GM19238 (cell line): ENCODE results near the gene SRRM1.
"Not testable (repeated sequence)": the region's sequence is repeated elsewhere in the genome, so short reads cannot be mapped to it uniquely, and the experiment has no call there.

Experiments used
- DNase-seq: peaks from one replicate; pipeline ENCODE4 v3.0.0; 2011; ENCODE audit warnings: low spot score; ENCODE audit not compliant: insufficient read length

Gene SRRM1

DNA sequence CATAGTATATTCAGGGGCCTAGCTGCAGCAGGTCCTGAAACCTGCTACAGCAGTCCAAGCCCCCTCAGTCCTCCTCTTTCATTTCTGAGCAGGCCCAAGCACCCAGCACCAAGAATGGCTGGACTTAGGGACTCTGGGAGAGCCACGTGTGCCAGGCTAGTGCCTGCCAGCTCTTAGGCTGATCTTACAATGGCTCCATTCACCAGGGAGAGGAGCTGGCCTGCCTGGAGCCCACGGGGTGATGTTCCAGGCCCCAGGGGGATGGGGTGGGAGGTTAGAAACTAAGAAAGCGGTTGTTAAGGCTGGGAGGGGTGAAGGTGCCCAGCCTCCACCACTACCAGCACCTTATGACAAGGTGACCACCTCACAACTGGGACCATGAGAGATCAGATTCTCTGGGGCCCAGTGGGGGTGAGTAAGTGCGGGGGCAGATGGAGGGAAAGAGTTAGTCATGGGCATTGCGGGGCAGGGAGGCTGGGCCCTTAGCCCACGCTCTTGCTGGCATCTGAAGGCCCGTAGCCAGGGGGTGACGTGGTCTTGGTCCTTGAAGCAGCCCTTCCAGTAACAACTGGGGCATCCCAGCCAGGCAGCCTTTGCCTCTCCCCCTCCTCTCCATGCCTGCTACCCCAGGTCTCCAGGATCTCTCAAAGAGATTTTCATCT is 71.9 kb downstream of the SRRM1 start:
- no peak for DNase-seq

DNA sequence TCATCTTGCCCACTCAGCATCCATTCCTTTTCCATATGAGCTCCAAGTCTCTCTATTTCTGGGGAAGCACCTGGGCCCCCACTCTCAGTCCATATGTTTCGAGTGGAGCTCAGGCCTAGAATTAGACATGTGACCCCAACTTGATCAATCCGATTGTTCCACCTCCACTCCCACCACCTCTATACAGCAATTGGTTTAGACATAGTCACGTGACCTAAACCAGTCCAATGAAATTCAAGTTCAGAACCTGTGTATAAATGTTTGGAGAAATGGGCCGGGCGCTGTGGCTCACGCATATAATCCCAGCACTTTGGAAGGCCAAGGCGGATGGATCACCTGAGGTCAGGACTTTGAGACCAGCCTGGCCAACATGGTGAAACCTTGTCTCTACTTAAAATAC is 72.6 kb downstream of the SRRM1 start:
- no peak for DNase-seq

- no peak for DNase-seq
These were observed 75.0 kb downstream of the SRRM1 start for GRCh38 chr1:24717887-24718650.

GRCh38 chr1:24720152-24720551 is 77.0 kb downstream of the SRRM1 start:
- DNase-seq, result no peak

DNA sequence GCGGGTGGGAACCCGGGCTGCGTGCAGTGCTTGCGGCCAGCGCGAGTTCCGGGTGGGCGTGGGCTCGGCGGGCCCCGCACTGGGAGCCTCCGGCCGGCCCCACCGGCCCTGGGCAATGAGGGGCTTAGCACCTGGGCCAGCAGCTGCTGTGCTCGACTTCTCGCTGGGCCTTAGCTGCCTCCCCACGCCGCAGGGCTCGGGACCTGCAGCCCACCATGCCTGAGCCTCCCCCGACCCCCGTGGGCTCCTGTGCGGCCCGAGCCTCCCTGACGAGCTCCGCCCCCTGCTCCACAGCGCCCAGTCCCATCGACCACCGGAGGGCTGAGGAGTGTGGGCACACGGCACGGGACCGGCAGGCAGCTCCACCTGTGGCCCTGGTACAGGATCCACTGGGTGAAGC is 78.4 kb downstream of the SRRM1 start:
- DNase-seq, result no peak

DNA sequence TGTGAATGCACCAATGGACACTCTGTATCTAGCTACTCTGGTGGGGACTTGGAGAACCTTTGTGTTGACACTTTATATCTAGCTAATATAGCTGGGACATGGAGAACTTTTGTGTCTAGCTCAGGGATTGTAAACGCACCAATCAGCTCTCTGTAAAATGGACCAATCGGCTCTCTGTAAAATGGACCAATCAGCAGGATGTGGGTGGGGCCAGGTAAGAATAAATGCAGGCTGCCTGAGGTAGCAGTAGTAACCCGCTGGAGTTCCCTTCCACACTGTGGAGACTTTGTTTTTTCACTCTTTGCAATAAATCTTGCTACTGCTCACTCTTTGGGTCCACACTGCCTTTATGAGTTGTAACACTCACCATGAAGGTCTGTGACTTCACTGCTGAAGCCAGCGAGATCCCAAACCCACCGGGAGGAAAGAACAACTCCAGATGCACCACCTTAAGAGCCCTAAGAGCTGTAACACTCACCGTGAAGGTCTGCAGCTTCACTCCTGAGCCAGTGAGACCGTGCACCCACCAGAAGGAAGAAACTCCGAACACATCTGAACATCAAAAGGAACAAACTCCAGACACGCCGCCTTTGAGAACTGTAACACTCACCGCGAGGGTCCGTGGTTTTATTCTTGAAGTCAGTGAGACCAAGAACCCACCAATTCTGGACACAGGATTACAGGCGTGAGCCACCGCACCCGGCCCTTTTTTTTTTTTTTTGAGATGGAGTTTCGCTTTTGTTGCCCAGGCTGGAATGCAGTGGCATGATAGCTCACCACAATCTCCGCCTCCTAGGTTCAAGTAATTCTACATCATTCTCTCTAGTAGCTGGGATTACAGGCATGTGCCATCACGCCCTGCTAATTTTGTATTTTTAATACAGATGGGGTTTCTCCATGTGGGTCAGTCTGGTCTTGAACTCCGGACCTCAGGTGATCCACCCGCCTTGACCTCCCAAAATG is 79.3 kb downstream of the SRRM1 start:
- DNase-seq, result not testable (repeated sequence)
